Measurements from ENCODE around the gene RPL18A.
"Not testable (repeated sequence)": the region's sequence is repeated elsewhere in the genome, so short reads cannot be mapped to it uniquely, and the experiment has no call there.

The RPL18A gene

GRCh38 chr19:17866964-17867486 is 7.3 kb downstream of the RPL18A start:
- peak in 1 of 2 experiments; percentile 28 for DNase-seq

- no peak for DNase-seq
Observed at GRCh38 chr19:17868669-17869068, 9.0 kb downstream of the RPL18A start.

- no peak for DNase-seq
Observed at GRCh38 chr19:17869114-17869608, 9.5 kb downstream of the RPL18A start.

DNA sequence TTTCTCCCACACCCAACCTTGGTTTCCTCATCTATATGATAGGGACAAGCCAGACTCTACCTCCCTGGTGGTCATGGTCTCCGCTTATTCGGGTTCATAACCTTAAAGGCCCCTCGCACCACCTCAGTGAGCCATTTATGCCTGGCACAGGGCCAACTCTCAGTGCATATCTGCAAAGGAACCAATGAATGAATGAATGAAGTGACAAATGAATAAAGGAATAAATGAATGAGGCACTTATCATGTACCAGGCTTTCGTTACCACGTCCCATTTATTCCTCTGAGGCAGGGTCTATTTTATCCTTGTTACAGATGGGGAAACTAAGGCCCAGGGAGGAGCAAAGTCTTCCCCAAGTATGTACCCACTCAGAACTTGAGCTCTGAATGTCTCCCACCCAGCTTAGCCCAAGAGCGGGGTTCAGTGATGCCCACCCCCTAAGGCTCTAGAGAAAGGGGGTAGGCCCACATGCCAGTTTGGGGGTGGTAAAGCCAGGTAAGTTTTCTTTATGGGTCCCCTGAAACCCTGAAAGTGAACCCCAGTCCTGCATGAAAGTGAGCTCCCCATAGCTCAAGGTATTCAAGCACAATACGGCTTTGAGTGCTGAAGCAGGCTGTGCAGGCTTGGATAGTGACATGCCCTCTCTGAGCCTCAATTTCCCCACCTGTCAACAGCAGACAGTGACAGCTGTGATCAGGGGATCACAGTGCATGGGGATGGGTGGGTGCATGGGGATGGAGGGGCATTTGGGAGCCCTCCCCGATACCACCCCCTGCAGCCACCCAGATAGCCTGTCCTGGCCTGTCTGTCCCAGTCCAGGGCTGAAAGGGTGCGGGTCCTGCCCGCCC is 11.5 kb downstream of the RPL18A start:
- no peak for DNase-seq

DNA sequence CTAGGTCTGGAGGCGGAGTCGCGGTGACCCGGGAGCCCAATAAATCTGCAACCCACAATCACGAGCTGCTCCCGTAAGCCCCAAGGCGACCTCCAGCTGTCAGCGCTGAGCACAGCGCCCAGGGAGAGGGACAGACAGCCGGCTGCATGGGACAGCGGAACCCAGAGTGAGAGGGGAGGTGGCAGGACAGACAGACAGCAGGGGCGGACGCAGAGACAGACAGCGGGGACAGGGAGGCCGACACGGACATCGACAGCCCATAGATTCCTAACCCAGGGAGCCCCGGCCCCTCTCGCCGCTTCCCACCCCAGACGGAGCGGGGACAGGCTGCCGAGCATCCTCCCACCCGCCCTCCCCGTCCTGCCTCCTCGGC is 12.2 kb downstream of the RPL18A start, which contains the start of gene SLC5A5:
Gene SLC5A5 (plus strand): TSS at position 68 of the 373 bp plus-strand sequence. CDS start 375 bp downstream, outside the sequence.
- no peak for DNase-seq

- DNase-seq: no peak
Observed at GRCh38 chr19:17872251-17873001, 12.7 kb downstream of the RPL18A start.

GRCh38 chr19:17873786-17874757 is 14.4 kb downstream of the RPL18A start:
- peak in 1 of 2 experiments; percentile 37 for DNase-seq

GRCh38 chr19:17874758-17875135 is 15.0 kb downstream of the RPL18A start:
- no peak for DNase-seq

DNA sequence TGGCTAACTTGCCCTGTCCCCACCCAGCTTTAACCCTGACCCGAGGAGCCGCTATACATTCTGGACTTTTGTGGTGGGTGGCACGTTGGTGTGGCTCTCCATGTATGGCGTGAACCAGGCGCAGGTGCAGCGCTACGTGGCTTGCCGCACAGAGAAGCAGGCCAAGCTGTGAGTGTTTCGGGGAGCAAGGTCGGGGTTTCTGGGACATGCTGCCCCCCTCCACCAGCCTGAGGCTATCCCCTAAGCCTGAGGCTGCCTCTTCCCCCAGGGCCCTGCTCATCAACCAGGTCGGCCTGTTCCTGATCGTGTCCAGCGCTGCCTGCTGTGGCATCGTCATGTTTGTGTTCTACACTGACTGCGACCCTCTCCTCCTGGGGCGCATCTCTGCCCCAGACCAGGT is 18.0 kb downstream of the RPL18A start:
- no peak for DNase-seq

DNA sequence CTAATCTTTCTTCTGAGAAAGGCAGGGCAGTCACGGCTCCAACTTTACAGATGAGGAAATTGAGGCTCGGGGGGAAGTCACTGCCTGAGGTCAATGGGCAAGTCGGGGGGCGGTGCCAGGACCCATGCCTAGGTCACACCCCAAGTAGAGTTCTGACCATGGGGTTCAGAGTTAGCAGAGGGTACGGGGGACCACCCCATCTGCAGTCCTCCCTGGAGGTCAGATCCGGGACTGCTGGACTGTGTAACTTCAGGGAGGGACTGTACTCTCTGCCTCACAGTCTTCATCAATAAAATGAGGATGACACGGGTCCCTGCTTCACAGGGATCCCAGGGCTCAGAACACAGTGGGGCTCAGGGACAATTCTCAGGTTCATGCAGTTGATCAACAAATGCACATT is 19.8 kb downstream of the RPL18A start:
- no peak for DNase-seq

- no peak for DNase-seq
Observed at GRCh38 chr19:17881701-17882100, 22.0 kb downstream of the RPL18A start.

- DNase-seq: no peak
Observed at GRCh38 chr19:17883627-17884410, 24.1 kb downstream of the RPL18A start.

- no peak for DNase-seq
Observed at GRCh38 chr19:17886515-17886914, 26.8 kb downstream of the RPL18A start.

DNA sequence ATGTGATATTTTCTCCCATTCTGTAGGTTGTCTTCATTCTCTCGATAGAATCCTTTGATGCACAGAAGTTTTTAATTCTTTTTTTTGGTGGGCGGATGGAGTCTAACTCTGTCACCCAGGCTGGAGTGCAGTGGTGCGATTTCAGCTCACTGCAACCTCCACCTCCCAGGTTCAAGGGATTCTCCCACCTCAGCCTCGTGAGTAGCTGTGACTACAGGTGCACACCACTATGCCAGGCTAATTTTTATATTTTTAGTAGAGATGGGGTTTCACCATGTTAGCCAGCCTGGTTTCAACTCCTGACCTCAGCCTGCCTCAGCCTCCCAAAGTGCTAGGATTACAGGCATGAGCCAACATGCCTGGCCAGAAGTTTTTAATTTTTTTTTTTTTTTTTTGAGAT is 27.5 kb downstream of the RPL18A start:
- not testable (repeated sequence) for DNase-seq

DNA sequence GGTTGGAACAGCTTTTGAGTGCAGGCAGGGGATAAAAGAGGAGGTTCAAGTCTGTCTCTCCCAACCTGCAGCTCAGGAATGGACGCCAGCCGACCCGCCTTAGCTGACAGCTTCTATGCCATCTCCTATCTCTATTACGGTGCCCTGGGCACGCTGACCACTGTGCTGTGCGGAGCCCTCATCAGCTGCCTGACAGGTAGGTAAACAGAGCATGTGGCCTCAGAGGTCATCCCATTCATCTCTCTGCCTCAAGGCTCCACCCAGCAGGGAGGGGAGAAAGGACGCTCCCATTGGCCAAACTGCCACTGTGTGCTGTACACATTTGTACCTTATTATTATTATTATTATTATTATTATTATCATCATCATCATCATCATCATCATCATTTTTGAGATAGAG is 28.6 kb downstream of the RPL18A start:
- DNase-seq: no peak

GRCh38 chr19:17889609-17890214 is 30.0 kb downstream of the RPL18A start:
- no peak for DNase-seq

DNA sequence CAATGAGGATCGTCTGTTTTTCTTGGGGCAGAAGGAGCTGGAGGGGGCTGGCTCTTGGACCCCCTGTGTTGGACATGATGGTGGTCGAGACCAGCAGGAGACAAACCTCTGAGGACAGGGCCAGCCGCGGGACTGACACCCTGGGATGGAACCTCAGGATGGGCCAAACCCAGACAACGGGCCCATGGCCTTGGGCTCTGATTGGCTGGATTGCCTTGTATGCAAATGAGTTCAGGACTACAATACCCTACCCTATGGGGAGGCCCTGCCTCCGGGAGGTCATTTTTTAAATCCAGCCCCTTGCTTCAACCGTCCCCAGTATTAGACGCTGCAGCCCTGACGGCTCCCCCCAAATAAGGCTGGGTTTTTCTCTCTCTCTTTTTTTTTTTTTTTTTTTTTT is 34.1 kb downstream of the RPL18A start:
- DNase-seq: no peak

DNA sequence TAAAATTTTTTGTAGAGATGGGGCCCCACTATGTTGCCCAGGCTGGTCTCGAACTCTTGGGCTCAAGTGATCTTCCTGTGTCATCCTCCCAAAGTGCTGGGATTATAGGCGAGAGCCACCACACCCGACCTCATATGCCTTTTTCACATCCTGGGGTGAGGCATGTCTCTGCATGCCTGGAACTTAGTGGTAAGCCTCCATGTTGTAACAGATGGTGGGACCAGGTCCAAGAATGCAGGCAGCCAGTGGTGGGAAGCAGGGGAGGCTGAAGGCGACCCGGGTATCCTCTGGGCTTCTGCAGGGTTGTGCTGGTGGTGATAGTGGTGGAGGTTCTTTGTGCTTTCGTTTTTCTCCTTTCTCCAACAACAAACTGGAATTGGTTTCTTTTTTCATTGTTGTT is 43.0 kb downstream of the RPL18A start:
- DNase-seq: peak; percentile 62 to 86

DNA sequence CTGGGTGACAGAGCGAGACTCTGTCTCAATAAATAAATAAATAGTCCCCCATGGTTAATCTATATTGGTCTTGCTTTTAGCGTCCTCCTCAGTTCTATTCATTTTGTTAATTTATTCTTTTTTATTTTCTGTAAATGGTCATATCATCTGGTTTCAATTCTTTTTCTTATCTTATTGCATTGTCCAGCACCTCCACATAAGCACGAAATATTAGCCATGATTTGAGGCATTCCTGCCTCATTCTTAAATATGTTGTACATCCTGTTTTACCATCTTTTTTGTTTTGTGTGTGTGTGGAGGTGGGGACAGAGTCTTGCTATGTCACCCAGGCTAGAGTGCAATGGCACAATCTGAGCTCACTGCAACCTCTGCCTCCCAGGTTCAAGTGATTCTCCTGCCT is 48.5 kb downstream of the RPL18A start:
- DNase-seq: no peak

DNA sequence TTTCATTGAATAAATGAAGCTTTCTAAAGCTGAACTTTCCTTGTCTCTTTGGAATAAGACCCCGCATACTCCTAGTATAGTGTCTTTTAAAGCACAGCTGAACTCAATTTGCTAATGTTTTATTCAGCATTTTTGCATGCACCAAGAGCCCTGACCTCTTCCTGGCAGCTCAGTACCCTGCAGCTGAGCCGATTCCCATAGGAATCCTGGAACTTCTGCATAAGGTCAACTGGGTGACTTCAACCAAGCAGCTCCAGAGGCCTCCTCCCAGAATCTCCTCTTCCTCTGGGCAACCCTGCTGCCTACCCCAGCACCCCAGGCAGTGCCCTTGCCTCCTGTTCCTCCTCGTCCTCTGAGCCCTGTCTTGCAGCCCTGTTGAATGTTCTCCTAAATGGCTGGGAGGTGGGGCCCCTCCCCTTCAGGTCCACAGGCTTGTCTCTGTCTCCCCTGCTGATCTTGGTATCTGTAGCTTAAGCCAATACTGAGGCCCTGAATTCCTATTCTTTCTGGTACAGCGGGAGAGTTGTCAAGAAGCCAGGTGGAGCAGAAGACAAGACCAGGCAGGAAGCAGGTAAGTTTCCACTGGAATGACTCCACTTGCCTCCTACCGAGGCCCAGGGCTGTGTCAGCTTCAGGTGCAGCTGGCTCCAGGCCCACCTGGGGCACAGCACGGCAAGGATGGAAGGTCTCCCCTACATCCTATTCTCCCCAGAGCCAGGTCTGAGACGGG is 49.5 kb downstream of the RPL18A start:
- no peak for DNase-seq
